Activated naive CD4-positive, alpha-beta T cell (primary cell): ENCODE data around the gene SMIM43.

ENCODE experiments used
- DNase-seq, 4 experiments: peaks; one replicate each; lab custom pipeline; 2025; lab: John Stamatoyannopoulos, UW

SMIM43 gene

DNA sequence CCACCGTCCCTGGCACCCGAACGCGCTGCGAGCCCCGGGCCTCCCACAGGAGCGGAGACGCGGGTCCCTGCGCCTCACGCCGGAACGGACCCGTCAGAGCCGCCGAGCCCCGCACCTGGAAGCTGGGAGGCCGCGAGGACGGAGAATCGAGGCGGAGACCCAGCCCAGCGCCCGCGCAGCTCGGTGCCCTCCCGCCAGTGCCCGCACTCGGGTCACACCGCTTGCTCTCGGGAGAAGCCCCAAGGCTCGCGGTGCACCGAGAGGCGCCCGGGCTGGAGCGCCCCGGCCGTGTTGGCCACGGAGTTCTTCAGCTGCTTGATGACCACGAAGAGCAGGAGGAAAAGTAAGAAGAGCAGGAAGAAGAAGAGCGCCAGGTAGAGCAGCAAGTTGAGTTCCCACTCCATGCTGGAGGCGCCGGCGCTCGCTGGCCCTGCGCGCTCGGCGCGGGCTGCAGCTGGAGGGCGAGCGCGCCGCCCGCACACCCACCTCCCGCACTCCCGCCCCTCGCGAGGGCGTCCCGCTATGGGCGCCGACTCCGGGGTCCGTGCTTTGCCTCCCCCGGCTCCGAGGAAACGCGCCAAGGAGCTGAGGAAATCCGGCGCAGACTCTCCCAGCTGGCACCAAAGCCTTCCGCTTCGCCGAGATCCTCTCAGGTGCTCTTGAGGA lies at the start of gene SMIM43:
Gene SMIM43 (minus strand): TSS at position 463 of the 666 bp plus-strand sequence. CDS start 59 bp downstream, at position 404.
- DNase-seq: no peak

DNA sequence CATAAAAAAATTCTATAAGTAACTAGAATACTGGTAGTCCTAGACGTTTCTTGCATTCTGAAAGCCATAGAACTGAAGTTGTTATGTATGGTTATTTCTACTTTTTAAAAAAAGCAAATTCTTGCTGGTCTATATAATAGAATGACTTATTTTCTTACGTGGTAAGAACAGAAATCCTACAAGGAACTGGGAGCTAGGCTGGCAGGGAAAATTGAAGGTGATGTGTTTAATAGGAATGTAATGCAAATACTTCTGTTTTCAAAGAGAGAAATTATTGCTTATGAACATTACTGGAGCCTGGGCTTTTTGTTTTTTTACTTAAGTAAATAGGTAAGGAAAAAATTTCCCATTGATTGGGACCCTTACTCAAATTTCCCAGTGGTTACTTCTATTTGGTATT lies 49.8 kb upstream of the SMIM43 start:
- DNase-seq: no peak

DNA sequence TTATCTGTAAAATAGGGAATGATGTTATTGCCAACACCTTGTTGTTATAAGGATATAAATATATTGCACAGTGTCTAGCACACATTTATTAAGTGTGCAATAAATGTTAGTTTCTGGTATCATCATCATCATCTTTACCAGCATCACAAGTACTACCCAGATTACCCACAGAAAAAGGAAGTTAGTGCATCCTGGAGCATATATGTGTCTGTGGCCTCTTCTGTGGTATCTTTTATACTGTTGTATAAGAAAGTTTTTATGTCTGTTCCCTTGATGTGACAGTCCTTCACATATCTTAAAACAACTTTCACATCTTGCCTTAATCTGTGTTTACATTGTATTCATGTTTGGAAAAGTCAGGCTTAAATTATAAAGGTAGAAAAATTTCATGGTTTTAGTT lies 46.2 kb upstream of the SMIM43 start:
- DNase-seq: no peak

DNA sequence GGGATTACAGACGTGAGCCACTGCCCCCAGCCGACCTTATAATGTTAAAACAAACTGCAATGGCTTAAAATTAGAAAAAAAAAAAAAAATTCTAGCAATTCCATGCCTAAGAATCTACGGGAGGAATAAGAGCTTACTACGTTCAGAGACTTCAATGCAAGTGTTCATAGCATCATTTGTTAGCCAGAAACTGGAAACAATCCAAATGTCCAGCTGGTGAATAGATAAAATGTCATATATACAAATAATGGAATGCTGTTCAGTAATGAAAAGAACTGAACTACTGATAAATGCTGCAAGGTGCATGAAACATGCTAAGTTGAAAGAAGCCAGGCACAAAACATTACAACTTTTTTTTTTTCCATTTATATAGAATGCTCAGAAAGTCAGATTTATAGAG lies 41.4 kb upstream of the SMIM43 start:
- no peak for DNase-seq

DNA sequence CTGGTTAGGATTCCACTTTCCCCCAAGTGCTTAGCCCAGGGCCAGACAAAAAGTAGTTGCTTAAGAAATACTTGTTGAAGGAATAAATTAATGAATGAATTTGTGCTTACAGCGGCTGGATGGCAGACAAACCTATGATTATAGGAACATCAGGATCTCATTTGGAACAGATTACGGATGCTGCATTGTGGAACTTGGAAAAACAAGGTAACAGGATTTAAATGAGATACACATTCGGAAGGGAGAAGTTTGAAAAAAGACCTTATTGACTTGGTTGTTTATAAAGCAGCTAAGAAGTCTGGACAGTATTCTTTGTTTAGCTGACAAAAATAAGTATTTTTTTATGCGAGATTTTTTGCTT lies 36.7 kb upstream of the SMIM43 start:
- DNase-seq: no peak

DNA sequence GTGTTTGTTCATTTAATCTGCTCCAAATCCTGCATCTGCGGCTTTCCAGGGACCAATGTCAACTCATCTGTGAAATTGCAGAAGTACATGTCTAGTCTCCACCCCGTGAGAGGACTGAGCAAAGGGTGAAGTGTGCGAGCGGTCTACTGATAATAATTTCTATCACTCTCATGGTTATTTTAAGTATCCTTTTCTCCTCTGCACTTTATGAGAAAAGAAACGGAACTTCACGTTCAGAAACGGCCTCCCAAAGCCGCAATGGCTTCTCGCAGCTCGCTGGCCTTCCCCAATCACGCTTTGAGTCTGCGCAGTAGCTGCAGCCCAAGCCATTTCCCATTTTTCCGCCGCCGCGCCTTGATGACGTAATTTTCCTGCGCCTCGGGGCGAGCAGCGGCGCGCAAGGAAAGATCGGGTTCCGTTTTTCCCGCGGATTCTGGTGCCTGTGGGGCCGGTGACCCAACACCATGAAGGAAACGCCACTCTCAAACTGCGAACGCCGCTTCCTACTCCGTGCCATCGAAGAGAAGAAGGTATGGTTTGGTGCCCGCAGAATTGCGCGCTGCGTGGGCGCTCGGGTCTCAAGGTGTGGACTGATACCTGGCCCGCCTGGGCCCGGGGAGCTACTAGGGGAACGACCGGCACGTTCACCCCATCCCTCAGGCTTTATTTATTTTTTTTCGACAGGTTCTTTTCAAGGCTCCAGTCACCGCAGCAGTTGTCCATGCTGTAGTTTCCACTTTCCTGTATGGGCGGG lies 36.2 kb upstream of the SMIM43 start, which contains the start of gene EXOSC9:
Gene EXOSC9 (plus strand): TSS at position 363 of the 754 bp plus-strand sequence. CDS start 102 bp downstream, at position 465.
- DNase-seq: peak; percentile 85 to 95 (median 92)

- no peak for DNase-seq
These were observed 35.6 kb upstream of the SMIM43 start for GRCh38 chr4:121800638-121800960.

DNA sequence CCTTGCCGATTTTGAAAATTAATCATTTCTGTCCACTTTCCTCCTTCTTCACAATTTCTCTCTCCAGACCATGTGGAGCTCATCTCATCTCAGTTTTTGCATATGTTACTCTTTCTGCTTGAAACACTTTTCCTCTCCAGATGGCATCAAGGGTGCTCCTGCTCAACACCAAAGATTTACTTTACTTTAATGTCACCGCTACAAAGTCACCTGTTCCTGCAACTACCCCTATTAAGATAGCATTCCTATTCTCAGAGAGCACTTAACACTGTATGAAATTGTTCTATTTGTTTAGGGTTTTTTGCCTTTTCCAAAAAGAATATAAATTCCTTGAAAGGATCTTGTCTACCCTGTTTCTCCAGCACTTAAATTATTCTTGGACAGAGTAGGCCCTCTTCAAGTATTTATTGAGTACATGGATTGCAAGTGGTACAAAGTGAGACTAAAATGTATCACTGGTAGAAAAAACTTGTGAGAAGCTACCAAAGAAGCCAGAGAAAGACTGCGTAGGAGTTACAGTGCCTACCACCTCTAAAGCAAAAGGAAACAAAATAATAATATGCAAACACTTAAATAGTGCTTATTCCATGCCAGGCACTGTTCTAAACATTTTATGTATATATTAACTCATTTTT lies 35.0 kb upstream of the SMIM43 start:
- DNase-seq: no peak

- no peak for DNase-seq
These were observed 34.4 kb upstream of the SMIM43 start for GRCh38 chr4:121799208-121799823.

GRCh38 chr4:121796283-121796682 lies 31.3 kb upstream of the SMIM43 start:
- no peak for DNase-seq

DNA sequence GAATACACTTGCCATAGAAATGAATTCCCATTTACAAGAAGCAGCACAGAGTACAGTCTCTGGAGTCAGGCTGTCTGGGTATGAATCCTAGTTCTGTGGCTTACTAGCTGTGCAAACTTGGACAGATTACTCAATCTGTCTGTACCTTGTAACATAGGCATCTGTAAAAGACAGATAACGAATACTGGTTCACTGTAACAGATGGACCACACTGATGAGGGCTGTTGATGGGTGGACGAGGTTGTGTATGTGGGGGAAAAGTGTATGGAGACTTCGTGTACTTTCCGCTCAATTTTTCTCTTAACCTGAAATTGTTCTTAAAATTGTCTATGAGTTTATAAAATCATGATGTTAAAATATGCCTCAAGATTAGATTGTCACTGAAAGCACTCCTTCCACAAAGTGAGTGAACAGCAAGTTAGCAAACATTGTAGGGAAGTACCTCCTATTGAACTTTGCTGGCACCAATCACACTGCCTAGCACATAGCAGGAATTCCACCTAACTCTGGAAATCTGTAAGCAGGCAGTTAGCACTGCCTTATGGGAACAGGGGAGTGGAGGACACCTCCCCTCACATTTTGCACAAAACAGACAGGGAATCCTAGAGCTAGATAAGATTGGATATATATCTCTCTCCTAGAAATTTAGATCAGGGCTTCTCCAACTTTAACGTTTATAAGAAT lies 29.7 kb upstream of the SMIM43 start:
- DNase-seq: no peak

DNA sequence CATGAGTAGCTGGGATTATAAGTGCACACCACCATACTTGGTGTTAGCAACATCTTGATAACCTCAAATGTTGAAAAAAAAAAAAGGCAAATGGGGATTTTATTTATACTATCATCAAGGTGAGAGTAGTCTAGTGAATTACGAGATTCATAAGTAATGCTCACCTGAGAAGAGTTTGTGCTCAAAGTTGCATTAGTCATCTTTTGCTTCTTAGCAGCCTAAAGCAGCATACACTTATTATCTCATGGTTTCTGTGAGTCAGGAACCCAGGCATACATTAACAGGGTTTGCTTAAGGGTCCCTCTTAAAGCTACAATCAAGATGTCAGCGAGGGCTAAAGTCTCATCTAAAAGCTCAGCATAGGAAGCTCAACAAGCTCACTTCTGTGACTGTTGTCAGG lies 28.0 kb upstream of the SMIM43 start:
- no peak for DNase-seq

DNA sequence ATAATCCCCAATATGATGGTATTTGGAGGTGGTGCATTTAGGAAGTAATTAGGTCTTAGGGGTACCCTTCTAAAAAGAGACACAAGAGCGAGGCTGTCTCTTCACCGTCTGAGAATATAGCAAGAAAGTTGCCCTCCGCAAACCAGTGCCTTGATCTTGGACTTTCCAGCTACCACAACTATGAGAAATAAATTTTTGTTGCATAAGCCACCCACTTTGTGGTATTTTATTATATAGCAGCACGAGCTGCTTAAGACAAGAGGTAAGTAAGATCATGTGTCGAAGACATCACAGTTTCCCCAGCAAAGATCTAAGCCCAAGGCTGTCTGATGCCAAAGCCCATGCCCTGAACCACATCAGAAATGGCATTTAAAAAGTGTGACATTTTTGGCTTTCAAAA lies 26.5 kb upstream of the SMIM43 start:
- DNase-seq: no peak

DNA sequence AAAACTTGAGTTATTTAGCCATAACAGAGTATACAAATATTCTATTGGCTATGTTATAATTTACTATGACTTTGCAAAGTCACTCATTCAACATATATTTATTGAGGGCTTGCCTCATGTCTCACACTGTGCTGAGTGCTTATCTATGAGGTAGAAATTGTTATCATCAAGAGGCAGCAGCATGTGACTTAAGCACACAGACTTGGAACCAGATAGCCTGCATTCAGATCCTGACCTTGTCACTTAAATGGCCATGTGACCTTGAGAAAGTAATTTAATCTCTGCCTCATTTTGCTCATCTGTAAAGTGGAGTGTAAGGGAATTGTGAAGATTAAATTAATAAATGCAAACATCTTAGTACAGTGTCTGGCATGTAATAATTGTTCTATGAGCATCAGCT lies 26.0 kb upstream of the SMIM43 start:
- no peak for DNase-seq

- DNase-seq: no peak
These were observed 25.2 kb upstream of the SMIM43 start for GRCh38 chr4:121789960-121790829.

GRCh38 chr4:121789455-121789854 lies 24.5 kb upstream of the SMIM43 start:
- DNase-seq: no peak

GRCh38 chr4:121788896-121789295 lies 23.9 kb upstream of the SMIM43 start:
- no peak for DNase-seq

- DNase-seq: no peak
These were observed 21.3 kb upstream of the SMIM43 start for GRCh38 chr4:121786221-121786620.

DNA sequence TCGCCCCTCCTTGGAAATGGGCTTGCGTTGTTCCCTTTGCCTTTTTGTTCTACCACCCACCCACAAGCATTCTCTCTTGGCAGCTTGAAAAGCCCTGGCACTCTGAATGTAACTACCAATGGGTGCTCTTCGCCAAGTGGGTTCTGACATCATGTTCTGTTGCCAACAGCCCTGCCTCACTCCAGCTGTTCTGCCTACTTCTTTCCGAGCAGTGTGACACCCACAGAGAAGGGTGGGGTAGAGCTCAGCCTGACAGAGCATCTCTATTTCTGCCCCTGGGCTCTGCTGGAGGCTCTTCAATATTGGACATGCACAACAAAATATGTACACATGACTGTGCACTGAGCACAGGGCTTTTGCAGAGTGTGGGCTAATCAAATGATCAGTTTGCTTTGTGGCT lies 20.5 kb upstream of the SMIM43 start:
- DNase-seq: no peak

GRCh38 chr4:121784975-121785374 lies 20.0 kb upstream of the SMIM43 start:
- no peak for DNase-seq

DNA sequence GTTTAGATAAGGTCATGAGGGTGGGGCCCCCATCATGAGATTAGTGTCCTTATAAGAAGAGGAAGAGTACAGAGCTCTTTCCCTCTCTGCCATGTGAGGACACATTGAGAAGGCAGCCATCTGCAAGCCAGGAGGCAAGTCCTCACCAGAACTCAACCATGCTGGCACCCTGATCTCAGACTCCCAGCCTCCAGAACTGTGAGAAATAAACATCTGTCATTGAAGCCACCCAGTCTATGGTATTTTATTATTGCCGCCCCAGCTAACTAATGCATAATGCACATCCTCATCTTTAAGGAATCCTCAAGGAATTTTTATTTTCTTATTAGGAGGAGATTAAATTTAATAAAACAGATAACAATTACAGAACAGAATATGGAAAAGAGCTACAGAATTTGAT lies 19.4 kb upstream of the SMIM43 start:
- no peak for DNase-seq
